Fibroblast of lung (primary cell): ENCODE measurements around the gene OGG1. TPM values are rescaled to one million over a fixed set of nuclear protein-coding genes. Genes with fewer than 3 reads are reported as not detected.

Experiments
- DNase-seq, 2 donors: peaks; one replicate each; pipeline versions ENCODE4 v3.0.0 to v3.0.0-alpha.2; 2010; ENCODE audit warnings: low read depth in 2 of 2
- H2AFZ ChIP-seq: 2 replicates; pipeline ENCODE4 v1.5.1; 2012; ENCODE audit warnings: low read length, control low read depth, inconsistent platforms
- H3K27ac ChIP-seq: 2 replicates; pipeline ENCODE4 v1.5.1; 2011; ENCODE audit warnings: low read length, control low read depth; ENCODE audit not compliant: insufficient read depth
- H3K27me3 ChIP-seq: 2 replicates; pipeline ENCODE4 v1.5.1; 2011; ENCODE audit warnings: mild to moderate bottlenecking, low read length; ENCODE audit not compliant: control insufficient read depth, insufficient read depth
- H3K36me3 ChIP-seq: 2 replicates; pipeline ENCODE4 v1.5.1; 2011; ENCODE audit warnings: low read length; ENCODE audit not compliant: control insufficient read depth, insufficient read depth
- H3K4me1 ChIP-seq: 2 replicates; pipeline ENCODE4 v1.5.1; 2011; ENCODE audit warnings: low read length; ENCODE audit not compliant: control insufficient read depth, insufficient read depth; ENCODE audit errors: extremely low read depth
- H3K4me2 ChIP-seq: 2 replicates; pipeline ENCODE4 v1.5.1; 2011; ENCODE audit warnings: low read length, control low read depth; ENCODE audit not compliant: insufficient read depth; ENCODE audit errors: extremely low read depth
- H3K4me3 ChIP-seq, 4 experiments: fragments of 200-600 bp in 1 of 4; sonication (generic) in 1 of 4; replicated peaks in 1 of 4; 2 replicates each; pipeline ENCODE4 v1.5.1; 2011 to 2016; ENCODE audit warnings: low read length in 4 of 4, low read depth in 3 of 4, mild to moderate bottlenecking in 3 of 4, control low read depth in 2 of 4, inconsistent platforms in 1 of 4, mixed read lengths in 1 of 4; ENCODE audit not compliant: insufficient read depth in 1 of 4; ENCODE audit errors: control extremely low read depth in 1 of 4
- H3K79me2 ChIP-seq: 2 replicates; pipeline ENCODE4 v1.5.1; 2012; ENCODE audit warnings: mild to moderate bottlenecking, low read length, inconsistent platforms; ENCODE audit not compliant: control insufficient read depth, insufficient read depth
- H3K9ac ChIP-seq: 2 replicates; pipeline ENCODE4 v1.5.1; 2011; ENCODE audit warnings: mild to moderate bottlenecking, low read length, control low read depth; ENCODE audit not compliant: insufficient read depth
- H3K9me3 ChIP-seq: 2 replicates; pipeline ENCODE4 v1.5.1; 2012; ENCODE audit warnings: low read depth, low read length; ENCODE audit not compliant: control insufficient read depth, insufficient read depth
- H4K20me1 ChIP-seq: 2 replicates; pipeline ENCODE4 v1.5.1; 2011; ENCODE audit warnings: low read length; ENCODE audit not compliant: control insufficient read depth, insufficient read depth; ENCODE audit errors: extremely low read depth
- CTCF ChIP-seq, 2 donors: IDR thresholded peaks in 1 of 2; conservative IDR thresholded peaks in 1 of 2; 1 replicate in 1 of 2; 2 replicates in 1 of 2; pipeline ENCODE4 v1.5.1; 2011 to 2012; ENCODE audit warnings: low read length in 2 of 2, control low read depth in 1 of 2, inconsistent platforms in 1 of 2, low read depth in 1 of 2, mild to moderate bottlenecking in 1 of 2
- EZH2 ChIP-seq: IDR thresholded peaks from 2 replicates; pipeline ENCODE4 v1.5.1; 2012; ENCODE audit warnings: low read length, control low read depth, mild to moderate bottlenecking; ENCODE audit errors: missing control alignments
- polyA plus RNA-seq, 2 donors: library from polyadenylated mRNA; depleted of rRNA in 1 of 2; stranded (reverse) in 1 of 2; unstranded in 1 of 2; fragments of >200 nt; gene quantifications; 2 replicates each; pipeline ENCODE4 v1.2.1, GENCODE V29; 2011 to 2012; ENCODE audit warnings: missing spikeins in 1 of 2
- total RNA-seq: library from RNA; depleted of rRNA; stranded (reverse); fragments of >200 nt; gene quantifications from 2 replicates; pipeline ENCODE4 v1.2.1, GENCODE V29; 2014

OGG1 gene
- total and polyA plus RNA-seq, 2 donors (not counting 1 experiment from before 2014, with no cell fraction given), result 20.1 to 24.4 TPM

GRCh38 chr3:9748031-9748430 is 1.7 kb upstream of the OGG1 start:
- Histone ChIP-seq H3K4me1 (peaks cover 11% of the 10 kb centered on the region), H3K27ac (no peak overlapping the region), H2AFZ (no peak overlapping the region), H3K4me2 (no peak overlapping the region), H3K36me3 (peaks cover 28% of the 10 kb centered on the region), H4K20me1 (no peaks in the 10 kb centered on the region), H3K4me3 (no peak overlapping the region), H3K9ac (no peak overlapping the region), H3K79me2 (peaks cover 11% of the 10 kb centered on the region), H3K27me3 (no peaks in the 10 kb centered on the region), H3K9me3 (no peaks in the 10 kb centered on the region)
- TF ChIP-seq CTCF (conservative IDR thresholded peaks at IDR 0.05 in 1 of 2, IDR thresholded peaks at IDR 0.05 in 1 of 2; ENCODE audit: low read depth in 1 of 2, low read length in 2 of 2) (no peak), EZH2 (no peak)
- no peak for DNase-seq

- H3K9me3 ChIP-seq, result no peaks in the 10 kb centered on the region
- peak overlapping the region; percentile 62 for H3K9ac ChIP-seq
- peaks cover 11% of the 10 kb centered on the region for H3K79me2 ChIP-seq
- H3K4me2 ChIP-seq, result peak overlapping the region; percentile 84
- no peaks in the 10 kb centered on the region for H4K20me1 ChIP-seq
- peak overlapping the region; percentile 18 for H2AFZ ChIP-seq
- H3K27me3 ChIP-seq, result no peaks in the 10 kb centered on the region
- peak overlapping the region; percentile 84 for H3K27ac ChIP-seq
- peak overlapping the region; percentile 10 to 95 (median 32) for H3K4me3 ChIP-seq
- DNase-seq, result no peak
- peaks cover 11% of the 10 kb centered on the region for H3K4me1 ChIP-seq
- peaks cover 18% of the 10 kb centered on the region for H3K36me3 ChIP-seq
- TF ChIP-seq EZH2, result no peak
- TF ChIP-seq CTCF (conservative IDR thresholded peaks at IDR 0.05 in 1 of 2, IDR thresholded peaks at IDR 0.05 in 1 of 2; ENCODE audit: low read depth in 1 of 2, low read length in 2 of 2), result no peak
Observed at GRCh38 chr3:9749296-9749644, 482 bp upstream of the OGG1 start.

GRCh38 chr3:9750556-9751411 is 1.0 kb downstream of the OGG1 start:
- Histone ChIP-seq H4K20me1 (no peaks in the 10 kb centered on the region), H3K4me1 (peaks cover 11% of the 10 kb centered on the region), H3K79me2 (peaks cover 11% of the 10 kb centered on the region), H2AFZ (peak overlapping the region; percentile 97), H3K9ac (peak overlapping the region; percentile 56), H3K4me2 (peak overlapping the region; percentile 89), H3K9me3 (no peaks in the 10 kb centered on the region), H3K27ac (peak overlapping the region; percentile 84), H3K36me3 (peaks cover 15% of the 10 kb centered on the region), H3K4me3 (peak overlapping the region; percentile 70 to 95 (median 84)), H3K27me3 (no peaks in the 10 kb centered on the region)
- TF ChIP-seq CTCF (conservative IDR thresholded peaks at IDR 0.05 in 1 of 2, IDR thresholded peaks at IDR 0.05 in 1 of 2; ENCODE audit: low read depth in 1 of 2, low read length in 2 of 2) (no peak), EZH2 (no peak)
- peak in 1 of 2 donors; percentile 45 for DNase-seq
